Fibroblast of skin of back (primary cell): ENCODE results near the gene SCO2.

ENCODE experiments used
- DNase-seq: peaks from one replicate; pipeline ENCODE4 v3.0.0-alpha.2; 2013

Gene SCO2

DNA sequence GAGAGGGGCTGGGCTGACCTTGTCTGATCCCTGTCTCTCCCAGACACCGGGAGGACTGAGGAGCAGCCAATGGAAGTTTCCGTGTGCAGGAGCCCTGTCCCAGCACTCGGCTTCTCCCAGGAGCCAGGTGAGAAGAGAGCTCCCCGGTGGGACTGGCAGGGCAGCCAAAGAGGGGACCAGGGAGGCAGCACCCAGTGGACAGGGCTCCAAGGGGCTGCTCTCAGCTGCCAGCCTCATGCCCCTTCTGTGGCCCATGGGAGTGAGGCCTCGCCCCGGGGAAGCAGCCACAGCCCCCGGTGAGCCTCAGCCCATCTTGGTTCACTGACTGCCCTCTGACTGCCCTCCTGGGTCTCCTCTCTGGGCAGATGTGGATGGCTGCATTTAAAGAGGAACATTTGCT lies 6.8 kb downstream of the SCO2 start:
- no peak for DNase-seq

GRCh38 chr22:50517495-50518260 lies 7.7 kb downstream of the SCO2 start:
- no peak for DNase-seq

GRCh38 chr22:50516891-50517290 lies 8.5 kb downstream of the SCO2 start:
- DNase-seq, result no peak

GRCh38 chr22:50516068-50516467 lies 9.3 kb downstream of the SCO2 start:
- DNase-seq, result no peak

DNA sequence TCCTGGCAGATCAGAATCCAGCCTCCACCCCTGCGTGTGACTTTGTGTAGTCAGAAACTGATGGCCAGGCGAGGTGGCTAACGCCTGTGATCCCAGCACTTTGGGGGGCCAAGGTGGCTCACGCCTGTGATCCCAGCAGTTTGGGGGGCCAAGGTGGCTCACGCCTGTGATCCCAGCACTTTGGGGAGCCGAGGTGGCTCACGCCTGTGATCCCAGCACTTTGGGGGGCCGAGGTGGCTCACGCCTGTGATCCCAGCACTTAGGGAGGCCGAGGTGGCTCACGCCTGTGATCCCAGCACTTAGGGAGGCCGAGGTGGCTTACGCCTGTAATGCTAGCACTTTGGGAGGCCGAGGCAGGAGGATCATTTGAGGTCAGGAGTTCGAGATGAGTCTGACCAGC lies 12.2 kb downstream of the SCO2 start:
- DNase-seq, result no peak

- no peak for DNase-seq
These were observed 16.5 kb downstream of the SCO2 start for GRCh38 chr22:50508897-50509296.

DNA sequence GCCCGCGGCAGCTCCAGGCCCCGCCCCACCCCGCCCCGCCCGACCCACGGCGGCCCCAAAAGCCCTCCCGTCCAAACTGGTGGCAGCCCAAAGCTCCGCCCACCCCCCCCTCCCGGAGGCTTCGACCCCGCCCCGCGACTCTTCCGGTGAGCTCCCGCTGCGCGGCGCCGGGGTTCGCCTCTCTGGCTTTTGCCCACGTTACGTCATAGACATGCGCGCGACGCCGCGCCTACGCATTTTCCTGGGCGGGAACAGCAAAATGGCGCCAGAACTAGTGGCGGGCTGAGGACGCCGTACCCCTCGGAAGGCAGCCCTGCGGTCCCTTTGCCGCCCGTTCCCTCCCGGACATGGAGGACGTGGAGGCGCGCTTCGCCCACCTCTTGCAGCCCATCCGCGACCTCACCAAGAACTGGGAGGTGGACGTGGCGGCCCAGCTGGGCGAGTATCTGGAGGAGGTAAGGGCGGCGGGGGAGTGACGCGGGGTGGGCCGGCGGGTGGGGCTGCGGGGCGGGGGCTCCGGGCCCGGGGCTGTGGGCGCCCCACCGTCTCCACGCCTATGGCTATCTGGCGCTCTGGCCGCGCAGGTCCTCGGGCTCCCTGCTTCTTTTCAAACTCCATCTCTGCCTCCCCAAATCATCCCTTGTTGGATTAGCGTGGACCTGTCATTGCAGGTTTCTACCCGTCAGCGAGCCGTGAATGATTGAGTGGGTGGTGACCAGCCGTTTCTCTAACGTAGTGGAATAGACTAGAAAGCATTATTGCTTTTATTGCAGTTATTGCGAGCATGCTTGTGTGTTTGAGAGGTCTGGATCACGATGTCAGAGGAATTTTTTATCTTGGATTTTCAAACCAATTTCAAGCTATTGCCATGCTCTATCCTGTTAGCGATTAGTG lies 17.2 kb downstream of the SCO2 start, which contains the start of gene NCAPH2:
Gene NCAPH2, plus strand, starts transcription at position 234 of the 894 bp plus-strand sequence. Its CDS starts 114 bp downstream, at position 348.
- DNase-seq, result peak; percentile 95

- no peak for DNase-seq
These were observed 17.9 kb downstream of the SCO2 start, which contains the start of gene LMF2 for GRCh38 chr22:50507421-50507990. Gene LMF2, minus strand, starts transcription at chr22:50507702. Its CDS starts 27 bp downstream, at chr22:50507675.

- no peak for DNase-seq
These were observed 18.6 kb downstream of the SCO2 start for GRCh38 chr22:50506611-50507420.

GRCh38 chr22:50505776-50506610 lies 19.4 kb downstream of the SCO2 start:
- DNase-seq, result no peak

GRCh38 chr22:50505276-50505775 lies 20.1 kb downstream of the SCO2 start:
- no peak for DNase-seq

DNA sequence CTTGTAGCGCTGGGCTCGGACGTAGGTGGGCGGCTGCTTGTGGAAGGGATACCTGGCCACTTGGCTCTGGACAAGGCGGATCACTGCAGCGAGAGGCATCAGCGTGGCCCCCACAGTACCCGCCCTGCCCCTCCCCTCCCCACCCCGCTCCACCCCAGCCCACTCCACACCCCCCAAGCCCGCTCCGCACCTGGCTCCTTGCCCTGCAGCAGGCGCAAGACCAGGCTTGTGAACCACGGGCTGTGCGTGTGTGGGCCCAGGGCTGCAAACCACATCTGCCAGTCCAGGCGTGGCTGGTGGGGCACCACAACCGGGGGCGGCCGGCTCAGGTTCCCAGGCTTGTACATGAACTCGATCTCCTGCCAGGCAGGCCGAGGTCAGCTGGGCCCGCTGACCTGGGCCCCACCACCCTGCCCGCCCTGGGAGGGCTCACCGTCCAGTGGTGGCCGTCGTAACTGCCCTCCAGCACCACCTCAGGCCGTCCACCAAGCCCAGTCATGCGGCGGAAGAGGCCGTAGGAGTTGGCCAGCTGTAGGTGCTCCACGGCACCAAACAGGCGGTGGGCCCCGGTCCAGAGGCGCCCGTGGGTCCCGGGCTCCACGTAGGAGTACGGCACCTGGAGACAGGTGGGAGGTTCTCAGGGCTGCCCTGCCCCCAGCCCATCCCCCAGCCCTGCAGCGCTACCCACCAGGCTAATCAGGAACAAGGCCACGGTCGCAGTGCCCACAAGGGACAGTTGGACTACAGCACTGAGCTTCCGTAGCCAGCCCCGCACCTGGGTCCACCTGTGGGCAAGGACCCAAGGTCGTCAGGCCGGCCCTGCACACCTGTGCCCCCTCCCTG lies 20.8 kb downstream of the SCO2 start:
- no peak for DNase-seq

DNA sequence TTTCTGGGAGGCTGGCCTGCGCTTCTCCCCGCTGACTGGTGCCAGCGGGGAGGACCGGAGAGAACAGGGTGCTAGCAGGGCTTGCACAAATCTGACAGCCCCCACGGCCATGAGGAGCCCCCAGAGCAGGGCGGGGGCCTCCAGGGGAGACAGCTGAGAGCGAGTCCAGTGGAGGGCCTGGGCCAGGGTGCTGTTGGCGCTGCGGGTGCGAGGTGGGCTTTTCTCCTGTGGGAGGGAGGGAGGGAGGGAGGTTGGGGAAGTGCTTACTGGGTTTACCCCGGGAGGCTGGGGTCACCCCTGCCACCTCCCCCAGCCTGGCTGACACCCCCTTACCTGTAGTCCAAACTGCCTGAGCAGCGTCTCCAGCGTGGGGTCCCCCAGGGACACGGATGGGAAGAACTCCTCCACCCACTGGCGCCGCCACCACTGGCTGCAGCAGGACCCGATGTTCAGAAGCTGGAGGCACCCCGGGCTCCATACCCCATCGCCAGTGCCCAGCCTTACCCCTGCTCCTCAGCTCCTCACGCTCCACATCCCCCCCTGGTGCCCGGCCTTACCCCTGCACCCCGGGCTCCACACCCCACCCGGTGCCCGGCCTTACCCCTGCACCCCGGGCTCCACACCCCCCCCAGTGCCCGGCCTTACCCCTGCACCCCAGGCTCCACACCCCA lies 21.8 kb downstream of the SCO2 start:
- no peak for DNase-seq

DNA sequence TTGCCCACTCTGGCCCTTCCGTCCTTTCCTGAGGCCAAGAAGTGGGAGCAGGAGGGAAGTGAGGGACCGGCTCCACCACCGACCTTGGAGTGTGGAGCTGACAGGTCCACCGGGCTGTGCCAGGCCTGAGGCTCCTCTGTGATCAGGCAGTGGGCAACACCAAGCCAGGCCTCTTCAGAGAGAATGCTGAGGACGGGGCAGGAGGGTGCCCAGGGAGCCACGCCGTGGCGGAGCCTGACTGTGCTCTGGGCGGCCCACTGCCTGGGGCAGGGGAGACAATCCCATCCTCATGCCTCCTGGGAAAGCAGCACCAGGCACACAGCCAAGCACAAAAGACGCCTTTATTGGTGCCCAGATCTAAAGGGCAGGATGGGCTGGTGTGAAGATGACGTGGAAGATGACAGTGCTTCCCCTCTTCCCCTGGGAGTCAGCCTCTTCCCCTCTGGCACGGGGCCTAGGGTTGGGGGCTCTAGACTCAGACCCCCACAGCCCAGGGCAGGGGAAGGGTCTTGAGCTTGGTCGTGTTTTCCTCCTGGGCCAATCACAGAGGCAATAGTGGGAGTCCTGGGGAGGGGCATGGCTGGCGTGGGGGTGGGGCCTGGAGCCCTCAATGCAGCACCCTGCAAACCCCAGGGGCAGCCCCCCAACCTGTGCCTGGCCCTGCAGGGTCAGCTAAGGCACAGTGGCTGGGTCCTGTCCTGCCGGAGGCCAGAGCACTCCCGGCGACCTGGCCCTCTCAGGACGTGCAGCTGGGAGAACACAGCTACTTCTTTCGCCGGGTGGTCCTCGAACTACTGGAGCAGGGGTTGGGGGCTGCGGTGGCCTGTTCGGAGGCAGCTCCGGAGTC lies 22.5 kb downstream of the SCO2 start:
- no peak for DNase-seq

DNA sequence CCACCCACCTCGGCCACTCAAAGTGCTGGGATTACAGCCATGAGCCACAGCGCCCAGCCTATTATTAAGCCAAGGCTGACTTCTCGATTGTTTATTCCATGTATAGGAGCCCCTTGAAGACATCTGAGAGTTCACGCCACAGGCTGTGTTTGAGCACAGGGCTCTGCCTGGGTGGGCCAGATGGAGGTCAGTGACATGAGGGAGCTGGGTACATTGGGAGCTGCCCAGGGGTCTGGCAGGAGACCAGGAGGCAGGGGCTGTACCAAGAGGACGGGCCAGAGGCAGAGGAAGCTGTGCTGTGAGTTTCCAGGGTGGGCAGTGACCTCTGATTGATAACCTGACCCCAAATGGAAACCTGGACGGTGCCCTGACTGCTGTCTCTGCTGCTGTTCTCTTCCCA lies 23.3 kb downstream of the SCO2 start:
- no peak for DNase-seq

DNA sequence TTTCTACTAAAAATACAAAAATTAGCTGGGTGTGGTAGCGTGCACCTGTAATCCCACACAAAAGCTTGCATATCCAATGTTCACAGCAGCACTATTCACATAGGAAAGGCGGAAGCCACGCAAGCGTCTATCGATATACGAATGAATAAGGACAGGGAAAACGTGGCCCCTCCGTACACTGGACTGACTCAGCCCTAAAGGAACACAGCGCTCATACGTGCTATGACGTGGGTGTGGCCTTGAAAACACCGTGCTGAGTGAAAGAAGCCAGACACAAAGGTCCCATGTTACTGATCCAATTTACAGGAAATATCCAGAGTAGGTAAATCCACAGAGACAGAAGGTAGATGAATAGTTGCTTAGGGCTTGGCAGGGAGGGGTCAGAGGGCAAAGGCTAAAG lies 24.9 kb downstream of the SCO2 start:
- DNase-seq, result no peak

GRCh38 chr22:50498322-50498890 lies 27.0 kb downstream of the SCO2 start:
- peak; percentile 56 for DNase-seq

DNA sequence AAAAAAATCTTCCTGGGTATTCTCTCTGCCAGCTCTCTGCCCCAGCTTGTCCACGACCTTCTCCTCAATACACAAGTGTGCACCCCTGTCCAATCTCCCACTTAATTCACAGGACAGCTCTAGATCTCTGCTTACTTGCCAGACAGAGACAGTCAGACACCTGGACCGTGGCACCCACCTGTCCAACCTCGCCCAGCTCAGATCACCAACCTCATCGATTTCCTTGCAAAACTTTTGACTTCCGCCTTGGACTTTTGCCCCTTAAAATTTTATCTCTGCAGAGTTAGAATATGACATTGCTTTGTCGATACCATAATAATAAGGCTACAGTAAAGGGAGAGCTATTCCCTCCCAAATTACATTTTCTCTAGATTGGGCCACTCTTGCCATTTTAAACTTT lies 28.3 kb downstream of the SCO2 start:
- DNase-seq, result no peak
